ENCODE measurements around the gene FBXW8.
A peak's percentile ranks its signal among the peaks of the same experiment; 100 is the strongest.

FBXW8 gene

DNA sequence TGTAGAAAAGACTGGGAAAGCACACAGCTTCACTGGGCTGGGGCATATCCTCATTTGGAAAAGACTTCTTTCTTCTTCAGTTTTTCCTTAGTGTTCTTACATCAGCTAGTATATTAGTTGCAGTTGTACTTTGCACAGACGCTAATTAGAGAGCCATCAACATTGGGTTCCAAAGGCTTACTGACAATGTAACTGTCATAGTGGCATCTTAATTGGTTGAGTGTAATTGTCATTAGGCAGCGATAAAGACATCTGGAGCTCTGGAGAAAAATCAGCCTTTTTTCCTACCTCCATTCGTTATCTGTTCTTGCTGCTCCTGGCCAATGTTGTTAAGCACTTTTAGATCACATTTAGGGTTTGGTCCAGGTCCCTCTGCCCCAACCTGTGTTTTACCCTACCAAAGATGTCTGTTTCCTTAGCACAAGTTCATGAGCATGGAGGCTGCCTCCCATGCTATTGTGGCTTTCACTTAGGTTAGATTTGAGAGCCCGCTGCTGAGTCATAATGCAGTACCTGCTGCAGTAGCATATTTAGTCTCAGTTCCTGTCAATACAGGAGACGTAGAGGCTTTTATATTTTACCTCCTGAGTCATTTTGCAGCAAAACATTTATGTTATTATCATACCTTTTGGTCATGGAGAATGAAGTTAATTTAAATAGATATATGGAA lies 49.2 kb downstream of the FBXW8 start:
- peak; percentile 25 to 37 for DNase-seq

DNA sequence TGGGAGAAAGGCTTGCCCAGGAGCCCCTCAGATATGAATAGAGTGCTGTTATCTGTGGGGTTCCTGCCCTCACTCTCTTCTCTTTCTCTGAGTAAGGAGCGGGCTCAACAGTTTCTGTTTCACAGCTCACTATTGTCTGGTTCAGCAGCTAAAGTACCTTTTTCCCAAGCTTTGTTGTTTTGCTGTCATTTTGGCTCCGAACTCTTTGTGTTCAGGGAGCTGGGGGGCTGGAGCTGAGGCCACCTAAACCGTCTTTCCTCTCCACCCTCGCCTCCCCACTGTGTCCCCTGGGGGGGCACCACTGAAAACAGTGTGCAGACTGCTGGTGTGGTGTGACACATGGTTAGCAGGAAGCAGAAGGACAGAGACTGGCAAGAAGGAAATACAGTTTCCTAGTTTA lies 51.4 kb downstream of the FBXW8 start:
- no peak for DNase-seq

DNA sequence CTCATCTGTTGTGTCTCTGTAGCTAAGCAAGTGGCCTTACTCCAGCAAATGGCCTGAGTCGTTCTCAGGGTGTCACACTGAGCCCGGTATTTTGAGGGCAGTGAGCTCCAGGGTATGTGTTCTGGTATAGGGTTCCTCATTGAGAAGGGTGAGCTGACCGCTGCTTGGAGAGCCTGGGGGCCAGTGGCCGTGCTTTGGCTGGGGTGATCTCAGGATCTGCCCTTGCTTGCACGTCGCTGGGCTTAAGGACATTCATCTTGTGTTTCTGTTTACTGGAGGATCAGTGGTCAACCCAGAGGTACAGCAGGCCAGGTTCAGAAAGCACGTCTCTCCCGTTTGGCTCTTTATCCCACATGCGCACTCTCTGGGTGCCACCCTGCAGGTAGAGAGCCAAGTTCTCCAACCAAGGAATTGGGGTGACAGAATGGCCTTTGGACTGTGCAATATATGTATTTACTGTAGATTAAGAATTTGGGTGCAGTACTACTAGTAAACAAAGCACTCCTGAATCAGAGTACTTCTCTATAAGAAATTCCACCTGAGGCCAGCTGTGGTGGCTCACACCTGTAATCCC lies 52.1 kb downstream of the FBXW8 start:
- no peak for DNase-seq

DNA sequence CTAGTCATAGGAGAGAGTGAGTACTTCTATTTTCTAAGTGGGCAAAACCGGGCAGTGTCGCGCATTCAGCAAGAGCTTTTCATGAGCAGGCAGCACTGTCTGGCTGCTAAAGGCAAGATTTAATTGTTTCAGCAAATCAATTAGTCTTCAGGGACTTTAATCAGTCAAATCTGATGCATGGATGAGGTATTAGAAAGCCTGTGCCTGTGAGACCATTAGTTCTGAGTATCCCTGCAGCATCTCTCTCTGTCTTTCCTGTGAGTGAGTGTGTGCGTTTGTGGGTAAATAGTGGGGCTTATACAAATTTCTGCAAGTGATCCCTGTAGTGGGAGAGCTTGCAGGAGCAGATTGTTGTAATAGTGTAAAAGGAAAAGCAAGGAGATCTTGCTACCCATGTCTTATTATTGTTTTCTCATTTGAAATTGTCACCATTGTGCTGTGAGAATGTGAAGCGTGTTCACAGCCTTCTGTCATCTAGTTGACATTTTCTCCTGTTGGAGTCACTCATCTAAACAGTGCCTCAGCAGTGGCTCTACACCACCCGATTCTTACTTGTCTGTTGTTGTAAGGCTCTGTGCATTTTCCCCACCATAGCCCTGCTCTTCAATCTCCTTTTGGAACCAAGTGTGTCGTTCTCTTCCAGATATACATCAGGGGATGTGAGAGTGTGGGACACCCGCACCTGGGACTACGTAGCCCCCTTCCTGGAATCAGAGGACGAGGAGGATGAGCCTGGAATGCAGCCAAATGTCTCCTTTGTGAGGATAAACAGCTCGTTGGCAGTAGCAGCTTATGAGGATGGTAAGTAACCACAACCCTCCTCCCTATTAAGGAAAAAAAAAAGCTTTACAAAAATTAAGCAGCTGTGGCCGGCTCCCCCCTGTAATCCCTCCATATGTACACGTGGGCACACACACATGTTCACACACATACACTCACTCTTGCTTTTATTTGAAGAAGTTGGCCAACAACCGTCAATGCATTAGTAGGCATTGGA lies 53.6 kb downstream of the FBXW8 start:
- DNase-seq, result no peak

DNA sequence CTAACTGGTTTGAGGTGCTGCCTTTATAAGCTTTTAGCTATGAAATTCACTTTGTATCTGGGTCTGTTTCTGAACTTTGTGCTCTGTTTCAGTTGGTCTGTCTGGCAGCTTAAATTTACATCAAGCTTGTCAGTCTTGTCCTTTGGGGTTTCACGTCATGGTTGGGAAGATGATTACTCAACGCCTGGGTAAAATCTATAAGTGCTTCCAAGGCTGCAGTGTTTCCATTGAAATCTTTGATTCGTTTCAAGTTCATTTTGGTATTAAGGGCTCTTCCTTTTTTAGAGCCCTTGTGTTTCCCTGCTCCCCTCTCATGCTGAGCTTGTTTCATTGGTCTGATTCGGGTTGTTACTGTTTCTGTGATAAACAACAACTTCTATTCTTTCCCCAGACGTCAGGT lies 58.2 kb downstream of the FBXW8 start:
- no peak for DNase-seq

DNA sequence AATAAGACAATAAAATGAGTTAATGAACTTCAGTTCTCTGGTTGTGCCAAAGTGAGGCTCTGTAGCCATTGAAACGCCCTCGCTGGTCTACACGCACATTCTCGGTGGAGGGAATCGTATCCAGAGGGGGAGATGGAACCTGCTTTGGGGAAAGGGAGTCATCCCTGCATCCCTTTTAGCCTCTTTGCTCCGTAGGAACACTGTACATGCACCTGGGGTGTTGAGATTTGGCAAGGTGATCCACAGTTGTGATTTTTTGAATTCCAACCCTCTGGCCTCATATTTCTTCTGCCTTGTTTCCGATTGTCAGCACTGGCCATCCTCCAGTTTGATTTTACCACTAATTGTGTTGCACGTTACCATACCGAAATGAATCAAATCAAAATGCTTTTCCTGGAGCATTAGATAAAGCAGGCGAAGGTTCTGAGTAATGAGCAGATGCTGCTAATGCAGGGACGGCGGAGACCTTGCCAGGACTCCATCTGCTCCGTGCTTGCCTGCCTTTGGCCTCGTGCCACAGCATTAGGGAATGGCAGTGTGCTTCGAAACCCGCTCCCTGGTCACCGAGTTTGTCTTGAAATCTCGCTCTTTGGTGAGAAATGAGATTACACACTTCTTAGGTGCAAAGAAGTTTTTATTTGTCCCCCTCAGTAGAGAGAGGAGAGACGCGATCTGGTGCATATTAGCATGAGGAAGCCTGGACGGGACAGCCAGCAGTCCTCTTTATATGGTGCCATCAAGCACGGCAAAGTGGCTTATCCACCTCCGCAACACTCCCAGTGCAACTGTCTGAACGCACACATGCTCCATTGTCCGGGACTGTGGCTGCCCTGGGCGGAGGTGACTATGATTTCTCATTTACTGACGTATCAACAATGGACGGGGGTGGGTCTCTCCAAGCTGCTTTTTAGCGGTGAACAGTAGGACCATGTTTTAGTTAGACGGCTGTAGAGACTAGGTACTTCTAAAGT lies 59.1 kb downstream of the FBXW8 start:
- DNase-seq, result no peak

DNA sequence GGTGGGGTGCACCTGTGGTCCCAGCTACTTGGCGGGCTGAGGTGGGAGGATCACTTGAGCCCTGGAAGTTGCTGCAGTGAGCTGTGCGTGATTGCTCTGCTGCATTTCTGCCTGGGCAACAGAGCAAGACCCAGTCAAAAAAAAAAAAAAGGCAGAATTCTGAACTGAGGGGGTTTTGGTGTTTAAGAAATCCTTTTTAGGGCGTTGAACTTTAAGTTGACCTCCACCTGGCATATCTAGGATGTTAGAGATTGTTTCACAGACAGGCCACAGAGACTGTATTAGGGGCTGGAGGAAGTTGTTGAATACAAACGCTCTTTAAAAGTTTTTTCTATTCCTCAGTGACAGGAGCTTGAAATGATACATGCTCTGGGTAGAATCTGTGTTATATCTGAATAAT lies 60.5 kb downstream of the FBXW8 start:
- no peak for DNase-seq

DNA sequence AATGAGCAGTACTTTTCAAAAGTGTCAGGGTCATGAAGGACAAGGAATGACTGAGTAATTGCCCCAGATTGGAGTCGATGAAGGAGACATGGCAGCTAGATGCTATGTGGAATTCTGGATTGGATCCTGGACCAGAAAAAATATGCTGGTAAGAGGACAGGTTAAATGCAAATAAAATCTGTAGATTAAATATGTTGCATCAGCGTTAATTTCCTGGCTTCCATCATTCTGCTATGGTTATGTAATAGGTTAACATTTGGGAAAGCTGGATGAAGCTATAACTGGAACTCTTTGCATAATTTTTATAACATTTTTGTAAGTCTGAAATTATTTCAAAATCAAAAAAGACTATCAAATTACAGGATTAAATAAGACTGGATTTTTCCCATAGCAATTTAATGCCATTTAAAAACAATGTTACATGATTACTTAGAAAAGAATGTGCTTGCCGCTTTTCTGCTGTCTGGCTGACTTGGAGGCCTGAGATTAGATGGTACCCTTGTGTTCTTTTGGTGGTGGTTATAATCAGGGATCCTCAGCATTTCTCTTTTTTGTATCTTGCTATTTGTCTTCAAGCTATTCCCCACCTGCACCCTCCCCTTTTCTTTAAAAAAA lies 65.1 kb downstream of the FBXW8 start:
- no peak for DNase-seq

DNA sequence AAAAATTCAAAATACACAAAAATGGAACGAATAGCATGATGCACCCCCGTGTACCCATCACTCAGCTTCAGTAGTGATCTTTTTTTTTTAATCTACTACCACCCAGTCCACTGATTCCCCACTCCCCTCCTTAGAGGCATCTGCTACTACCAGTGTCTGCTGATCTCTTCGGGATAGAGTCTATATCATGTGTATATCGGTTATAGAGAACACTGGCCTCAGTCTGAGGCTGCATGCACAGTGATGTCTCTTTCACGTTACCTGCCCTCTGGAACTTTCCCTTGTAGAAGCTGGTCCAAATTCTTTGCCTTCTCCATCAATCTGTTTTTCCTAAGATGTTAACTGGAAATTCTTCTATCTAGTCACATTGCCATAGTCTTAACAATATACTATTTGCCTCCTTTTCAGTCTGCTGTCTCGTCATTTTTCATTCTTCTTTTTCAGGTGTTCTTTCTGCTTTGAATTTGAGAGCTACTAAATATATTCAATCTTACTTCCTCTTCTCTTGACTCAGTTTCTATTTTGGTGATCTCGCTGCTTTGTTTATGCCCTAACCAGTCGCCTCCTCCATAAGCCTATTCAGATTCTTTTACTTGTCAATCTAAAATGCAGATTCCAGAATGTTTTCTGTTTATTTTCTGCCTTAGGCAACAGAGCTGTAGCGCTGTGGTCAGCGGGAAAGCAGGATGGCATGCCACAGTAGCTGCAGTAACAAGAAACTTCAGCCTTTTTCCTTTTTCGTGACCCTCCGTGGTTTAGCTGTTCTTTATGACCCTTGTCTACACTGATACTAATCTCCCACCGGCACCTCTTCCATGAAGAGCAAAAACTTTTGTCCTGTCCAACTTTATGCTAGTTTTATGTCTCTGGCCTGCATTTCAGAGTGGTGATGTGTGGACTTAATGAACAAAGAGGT lies 67.0 kb downstream of the FBXW8 start:
- DNase-seq, result no peak

DNA sequence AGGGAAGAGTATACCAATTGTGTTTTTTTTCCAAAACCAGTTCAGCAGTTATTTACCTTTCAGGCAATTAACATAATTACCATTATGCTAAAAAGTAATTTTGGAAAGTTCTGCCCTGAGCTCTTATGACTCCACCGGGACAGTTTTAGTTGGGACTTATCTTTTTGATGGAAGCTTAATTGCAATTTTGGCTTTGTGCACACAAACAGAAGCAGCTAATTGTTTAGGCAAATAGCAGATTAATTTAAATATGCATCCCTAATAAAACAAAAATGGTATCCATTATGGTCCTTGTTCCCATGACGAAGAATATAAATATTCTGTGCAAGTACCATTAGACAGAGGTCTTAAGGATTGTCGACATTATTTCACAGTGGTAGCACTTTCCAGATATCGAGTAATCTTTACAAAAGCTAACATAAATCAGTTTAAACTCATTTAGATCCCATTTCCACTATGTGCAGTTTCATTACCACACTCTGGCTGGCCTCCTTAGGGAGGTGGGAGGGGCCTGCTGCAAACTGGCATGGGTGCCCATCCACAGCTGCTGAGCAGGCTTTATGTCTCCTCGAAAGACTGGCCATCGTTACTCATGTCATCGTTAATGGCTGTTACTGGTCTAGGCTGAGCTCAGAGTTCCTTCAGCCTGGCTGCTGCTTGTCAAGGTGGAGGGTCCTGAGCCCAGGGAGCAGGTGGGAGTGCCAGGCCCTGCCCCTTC lies 68.2 kb downstream of the FBXW8 start:
- no peak for DNase-seq

DNA sequence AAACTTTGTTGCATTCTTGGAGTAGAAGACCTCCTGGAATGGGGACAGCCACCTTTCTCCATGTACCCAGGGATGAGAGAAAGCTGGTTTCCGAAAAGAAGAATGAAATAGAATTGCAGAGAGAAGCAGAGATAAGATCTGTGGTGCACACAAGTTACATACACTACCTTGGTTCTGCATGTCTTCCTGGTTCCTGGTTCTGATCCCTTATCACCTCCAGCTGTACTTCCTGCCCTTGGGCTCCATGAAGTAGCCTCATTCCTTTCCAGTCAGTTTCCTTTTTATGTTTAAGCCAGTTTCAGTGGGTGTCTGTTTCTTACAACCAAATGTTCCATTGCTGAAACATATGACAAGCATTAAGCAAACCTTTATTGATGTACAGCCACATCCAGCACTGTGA lies 69.3 kb downstream of the FBXW8 start:
- DNase-seq, result no peak

DNA sequence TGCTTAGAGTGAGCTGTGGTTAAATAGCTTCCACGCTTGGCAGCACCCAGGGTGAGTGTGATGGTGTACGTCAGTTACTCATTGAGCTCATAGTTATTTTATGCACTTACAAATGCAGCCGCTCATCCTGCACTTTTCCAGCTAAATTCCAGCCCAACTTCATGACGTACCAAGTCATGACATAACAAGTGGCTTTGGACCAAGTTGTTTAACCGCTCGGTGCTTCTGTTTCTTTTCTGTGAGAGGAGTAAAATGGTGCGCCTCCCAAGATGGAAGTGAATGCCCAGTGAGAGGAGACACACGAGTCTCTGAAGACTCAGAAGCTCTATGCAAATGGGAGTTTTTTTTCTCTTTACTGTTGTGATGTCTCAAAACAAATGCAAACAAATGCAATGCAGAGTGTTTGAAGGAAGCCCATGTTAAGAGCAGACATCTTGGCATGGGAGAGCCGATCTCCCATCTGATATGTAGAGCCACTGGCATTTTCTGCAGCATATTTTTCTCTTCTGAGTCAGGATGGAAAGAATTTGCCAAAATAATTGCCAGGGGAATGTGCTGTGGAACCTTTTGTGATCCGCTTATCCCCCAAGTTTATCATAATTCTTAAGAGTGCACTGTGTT lies 72.2 kb downstream of the FBXW8 start:
- no peak for DNase-seq

DNA sequence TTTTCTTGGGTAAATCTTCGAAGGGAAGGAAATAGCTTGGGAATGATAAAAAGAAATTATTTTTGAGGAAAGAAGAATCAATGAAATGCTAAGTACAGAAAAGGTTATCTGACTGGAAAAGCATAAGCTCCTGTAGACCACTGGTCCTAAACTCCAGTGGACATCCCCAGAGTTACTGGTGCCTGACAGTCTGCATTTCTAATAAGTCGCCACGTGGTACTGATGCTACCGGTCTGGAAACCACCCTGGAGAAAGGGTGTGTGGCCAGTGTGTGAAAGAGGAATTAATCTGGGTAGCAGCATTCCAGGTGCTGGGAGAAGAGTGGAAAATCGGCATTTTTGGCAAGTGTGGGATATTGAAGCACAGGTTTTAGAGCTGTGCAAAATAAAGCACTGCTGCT lies 73.3 kb downstream of the FBXW8 start:
- no peak for DNase-seq

DNA sequence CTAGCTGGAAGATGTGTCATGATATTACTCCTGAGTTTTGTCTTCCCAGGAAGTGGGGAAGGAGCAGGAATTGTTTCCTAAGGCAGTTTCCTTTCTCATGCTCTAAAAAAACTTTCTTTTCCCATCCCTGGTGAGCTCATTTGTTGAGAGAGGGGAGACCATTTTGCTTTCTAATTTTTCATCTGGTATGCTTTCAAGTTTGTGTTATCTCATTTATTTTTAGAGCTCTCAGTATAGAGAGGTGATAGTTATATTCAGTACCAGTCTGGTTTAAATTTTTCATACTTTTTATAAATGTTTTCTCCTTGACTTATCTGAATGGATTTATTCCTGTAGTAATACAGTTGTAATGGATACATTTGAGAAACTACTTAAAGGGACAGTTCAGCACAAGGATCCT lies 79.6 kb downstream of the FBXW8 start:
- DNase-seq, result no peak

DNA sequence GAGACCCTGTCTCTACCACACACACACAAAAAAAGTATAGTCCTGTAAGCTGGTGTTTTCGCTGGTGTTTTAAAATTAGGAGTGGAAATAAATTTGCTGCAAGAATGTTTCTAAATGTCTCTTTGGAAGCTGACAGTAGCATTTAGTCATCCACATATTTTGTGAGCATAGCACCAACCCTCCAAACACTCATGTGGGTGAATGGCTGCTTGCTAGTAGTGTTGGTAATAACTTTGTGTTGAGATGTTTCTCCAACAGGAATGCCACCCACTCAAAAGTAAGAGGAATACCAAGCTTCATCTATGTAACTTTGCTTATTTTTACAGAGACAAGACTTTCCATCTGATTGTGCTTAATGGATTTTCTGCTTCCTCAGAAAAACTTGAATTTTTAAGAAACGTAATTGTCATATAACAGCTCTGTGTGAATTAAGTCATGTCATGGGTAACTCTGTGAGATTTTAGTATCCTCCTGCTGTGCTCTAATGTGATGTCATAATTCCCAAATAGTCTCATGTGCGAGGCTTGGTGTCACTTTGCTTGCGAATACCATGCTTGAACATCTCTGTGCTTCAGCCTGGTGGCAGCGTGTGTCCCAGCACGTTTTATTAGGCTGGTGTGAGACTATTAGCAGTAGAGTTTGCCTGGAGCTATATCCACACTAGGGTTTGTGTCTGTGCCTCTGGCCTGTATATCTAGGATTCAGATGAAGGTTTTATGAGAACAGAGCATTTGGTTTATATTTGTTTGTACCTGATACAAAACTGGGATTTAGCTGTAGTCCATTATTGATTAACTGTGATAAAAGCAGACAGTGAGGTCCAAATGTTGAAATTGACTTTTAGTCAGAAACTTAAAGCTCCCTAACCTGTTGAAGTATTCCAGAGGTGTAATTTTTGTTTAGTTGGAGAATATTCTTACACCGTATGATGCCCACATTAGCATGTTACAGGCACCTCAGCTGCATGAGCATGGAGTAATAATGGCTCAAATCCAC lies 80.5 kb downstream of the FBXW8 start:
- no peak for DNase-seq

DNA sequence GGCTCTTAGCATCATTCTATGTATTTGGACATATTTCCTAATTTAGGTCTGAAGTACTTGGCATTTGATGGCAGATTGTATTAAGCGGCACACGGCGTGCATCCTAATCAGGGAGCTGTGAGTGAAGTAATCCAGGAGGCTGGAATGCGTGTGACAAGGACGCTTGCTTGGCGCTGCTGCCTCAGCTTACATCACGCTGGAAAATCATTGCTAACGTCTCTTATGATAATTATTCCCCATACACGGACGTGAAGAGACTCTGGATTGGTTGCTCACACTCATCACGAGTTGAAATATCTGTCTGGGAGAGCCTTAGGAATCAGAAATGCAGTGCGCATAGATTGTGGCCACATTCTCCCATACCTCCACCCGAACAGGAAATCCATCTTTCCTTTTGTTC lies 85.3 kb downstream of the FBXW8 start:
- no peak for DNase-seq

DNA sequence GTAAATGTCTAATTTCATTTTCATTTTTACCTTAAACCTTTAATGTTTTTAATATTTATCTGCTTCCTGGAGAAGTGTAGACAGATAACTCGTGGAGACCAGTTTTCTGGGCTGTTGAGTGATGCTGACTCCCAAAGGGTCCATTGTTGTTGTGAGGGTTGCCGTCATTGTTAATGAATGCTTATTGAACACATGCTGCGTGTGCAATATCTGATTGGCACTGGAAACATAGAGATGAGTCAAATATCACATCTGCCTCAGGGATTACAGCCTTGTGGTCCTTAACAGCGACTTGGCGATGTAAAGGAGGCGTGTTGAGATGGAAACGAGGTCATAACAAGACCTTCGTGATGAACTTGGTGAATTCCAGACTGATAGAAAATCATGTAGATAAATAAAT lies 85.9 kb downstream of the FBXW8 start:
- DNase-seq, result no peak

DNA sequence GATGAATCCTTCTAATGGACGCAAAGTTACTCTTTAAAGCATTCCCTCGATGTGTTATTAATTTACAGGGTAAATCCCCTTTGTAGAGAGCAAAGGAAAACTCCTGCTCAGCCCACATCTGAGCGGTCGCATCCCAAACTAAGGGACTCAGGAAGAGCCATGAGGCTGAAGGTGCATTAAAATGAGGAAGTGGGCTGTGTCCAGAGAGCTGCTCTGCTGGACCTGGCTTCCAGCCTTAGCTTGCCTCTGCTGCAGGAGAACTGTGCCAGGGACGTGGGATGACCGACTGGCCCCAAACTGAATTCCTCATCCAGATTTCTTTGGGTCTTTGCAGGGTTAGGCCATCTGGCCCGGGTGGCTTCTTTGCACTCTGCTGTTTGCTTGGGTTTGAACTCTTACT lies 88.3 kb downstream of the FBXW8 start:
- DNase-seq, result no peak

DNA sequence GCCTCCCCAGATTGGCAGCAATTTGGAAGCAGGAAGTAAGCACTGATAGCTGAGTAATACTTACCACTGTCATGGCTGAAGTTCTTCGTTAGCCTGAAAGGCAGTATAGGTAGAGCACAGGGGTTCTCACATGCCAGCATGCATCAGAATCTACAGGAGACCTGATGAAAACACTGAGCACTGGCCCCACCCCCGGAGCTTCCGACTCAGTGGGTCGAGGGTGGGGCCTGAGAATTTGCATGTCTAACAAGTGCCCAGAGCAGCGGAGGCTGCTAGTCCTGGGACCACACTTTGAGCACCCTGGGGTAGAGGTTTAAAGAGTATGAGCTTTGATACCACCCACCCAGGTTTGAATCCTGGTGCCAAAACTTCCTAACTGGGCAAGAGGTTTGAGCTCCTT lies 89.6 kb downstream of the FBXW8 start:
- no peak for DNase-seq

All from stimulated activated CD4-positive, alpha-beta T cell treated with anti-CD3 and anti-CD28 coated beads, Interleukin-2, amount 100 ng/mL, for 48 hours (primary cell).